Endometrial microvascular endothelial cells (primary cell): Measurements from ENCODE around the gene TSPY8. TPM values are rescaled to one million over a fixed set of nuclear protein-coding genes. Genes with fewer than 3 reads are reported as not detected.
"Not testable (repeated sequence)": the region's sequence is repeated elsewhere in the genome, so short reads cannot be mapped to it uniquely, and the experiment has no call there.

ENCODE experiments used
- in situ Hi-C: cut with HindIII; loops from 2 replicates; pipeline ENCODE4 v1.10.0; 2017; ENCODE audit warnings: low sequenced_read_pairs, low pct_unique_long_range_greater_than_20kb; ENCODE audit errors: inconsistent ontology term
- total RNA-seq: library from RNA; depleted of rRNA; stranded (reverse); fragments of >200 nt; gene quantifications from one replicate; pipeline ENCODE4 v1.2.3, GENCODE V29; 2015; ENCODE audit errors: inconsistent ontology term

Gene TSPY8
- total RNA-seq = not detected

DNA sequence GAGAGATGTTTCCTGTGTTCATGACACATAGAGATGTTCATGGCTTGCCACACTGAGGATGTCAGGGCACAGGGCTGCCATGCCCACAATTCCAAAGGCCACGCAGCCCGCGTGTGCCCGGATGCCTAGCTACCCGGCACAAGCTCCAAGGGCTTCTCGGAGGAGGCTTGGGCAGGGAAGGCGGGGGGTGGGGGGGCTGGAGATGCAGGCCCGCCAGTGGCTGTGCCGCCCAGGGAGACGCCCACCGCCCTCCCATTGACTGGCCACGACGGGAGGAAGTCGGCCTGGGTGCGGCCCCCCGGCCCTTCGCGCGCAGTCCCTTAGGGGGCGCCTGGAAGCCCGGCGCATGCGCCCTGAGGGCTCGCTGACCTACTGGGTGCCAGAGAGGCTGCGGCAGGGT lies at the start of gene TSPY8:
TSPY8 (plus strand) TSS at position 301 of the 400 bp plus-strand sequence; CDS start at position 347, 46 bp downstream.
- in situ Hi-C loops = not testable (repeated sequence)

DNA sequence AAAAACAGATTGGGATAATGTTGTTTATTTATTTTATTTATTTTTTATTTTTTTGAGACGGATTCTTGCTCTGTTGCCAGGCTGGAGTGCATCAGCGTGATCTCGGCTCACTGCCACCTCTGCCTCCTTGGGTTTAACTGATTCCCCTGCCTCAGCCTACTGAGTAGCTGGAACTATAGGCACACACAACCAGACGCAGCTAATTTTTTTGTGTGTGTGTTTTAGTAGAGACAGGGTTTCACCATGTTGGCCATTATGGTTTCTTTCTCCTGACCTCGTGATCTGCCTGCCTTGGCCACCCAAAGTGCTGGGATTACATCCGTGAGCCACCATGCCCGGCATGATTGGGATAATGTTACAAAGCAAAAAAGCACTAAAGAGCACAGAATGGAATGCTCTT lies 36.6 kb upstream of the TSPY8 start:
- in situ Hi-C loops = no loop called here

- in situ Hi-C loops = not testable (repeated sequence)
These were observed 20.4 kb upstream of the TSPY8 start, which contains the start of gene TSPY4 for GRCh38 chrY:9337164-9337563. TSPY4 (plus strand) TSS chrY:9337464; CDS start chrY:9337510, 46 bp downstream.

DNA sequence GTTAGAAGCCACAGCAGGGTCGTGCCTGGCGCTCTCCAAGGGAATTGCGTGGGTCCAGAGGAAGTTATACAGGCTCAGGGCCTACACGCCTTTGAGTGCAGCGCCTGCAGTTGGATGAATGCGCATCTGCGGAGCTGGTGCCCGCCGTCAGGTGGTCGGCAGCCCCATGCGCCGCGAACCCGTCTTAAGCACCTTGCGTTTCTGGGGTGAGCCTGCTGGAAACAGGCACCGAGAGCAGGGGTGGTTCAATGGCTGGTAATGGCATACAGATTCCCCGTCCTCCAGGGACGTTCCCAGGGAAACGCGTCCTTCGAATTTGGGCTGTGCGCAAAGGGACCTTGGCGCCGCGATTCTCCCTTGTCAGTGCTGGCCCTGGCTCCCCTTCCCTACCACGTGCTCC lies 38.9 kb downstream of the TSPY8 start:
- in situ Hi-C loops = not testable (repeated sequence)

GRCh38 chrY:9398121-9398520 lies 40.5 kb downstream of the TSPY8 start, which contains the start of gene TSPY3:
TSPY3 (plus strand) TSS chrY:9398421; CDS start chrY:9398467, 46 bp downstream.
- in situ Hi-C loops = not testable (repeated sequence)

Other genes with a start within 250 kb of the TSPY8 start
- gene TSPY4, start 20.3 kb upstream of the TSPY8 start, total RNA-seq = not detected
- gene TSPY3, start 40.6 kb downstream of the TSPY8 start, total RNA-seq = not detected
- not detected for gene TSPY1, start 109.2 kb downstream of the TSPY8 start, total RNA-seq
- not detected for gene TSPY9, start 129.5 kb downstream of the TSPY8 start, total RNA-seq
- not detected for gene TSPY10, start 170.1 kb downstream of the TSPY8 start, total RNA-seq